ENCODE measurements around the gene APEH.

GRCh38 chr3:49725906-49726681 is 51.9 kb downstream of the APEH start:
- TF ChIP-seq CTCF (IDR thresholded peaks at IDR 0.05; ENCODE audit: insufficient read depth, low read length, poor library complexity, severe bottlenecking) (no peak), EZH2phosphoT487 (conservative IDR thresholded peaks at IDR 0.05; ENCODE audit: low read length) (no peak)
